Breast epithelium (tissue), 3 donors: ENCODE data around the gene EDA.

Experiments
- POLR2A ChIP-seq: fragments of 450-650 bp; IDR thresholded peaks from one replicate; pipeline ENCODE4 v1.6.1; 2016; ENCODE audit warnings: antibody characterized with exemption, mild to moderate bottlenecking, moderate library complexity
- POLR2AphosphoS5 ChIP-seq, 3 donors: sonication (generic); formaldehyde crosslinking; IDR thresholded peaks; one replicate each; pipeline ENCODE4 v1.6.1; 2017; ENCODE audit warnings: antibody characterized with exemption in 3 of 3
- TF ChIP-seq, protein P1 (sequence below), 3 donors: fragments of 450-650 bp; IDR thresholded peaks; one replicate each; pipeline ENCODE4 v1.5.1; 2016 to 2017; ENCODE audit warnings: antibody characterized with exemption in 3 of 3, mild to moderate bottlenecking in 3 of 3, moderate library complexity in 3 of 3

GRCh38 chrX:69969460-69969859, 353.5 kb downstream of the EDA start:
- TF ChIP-seq, protein P1, sequence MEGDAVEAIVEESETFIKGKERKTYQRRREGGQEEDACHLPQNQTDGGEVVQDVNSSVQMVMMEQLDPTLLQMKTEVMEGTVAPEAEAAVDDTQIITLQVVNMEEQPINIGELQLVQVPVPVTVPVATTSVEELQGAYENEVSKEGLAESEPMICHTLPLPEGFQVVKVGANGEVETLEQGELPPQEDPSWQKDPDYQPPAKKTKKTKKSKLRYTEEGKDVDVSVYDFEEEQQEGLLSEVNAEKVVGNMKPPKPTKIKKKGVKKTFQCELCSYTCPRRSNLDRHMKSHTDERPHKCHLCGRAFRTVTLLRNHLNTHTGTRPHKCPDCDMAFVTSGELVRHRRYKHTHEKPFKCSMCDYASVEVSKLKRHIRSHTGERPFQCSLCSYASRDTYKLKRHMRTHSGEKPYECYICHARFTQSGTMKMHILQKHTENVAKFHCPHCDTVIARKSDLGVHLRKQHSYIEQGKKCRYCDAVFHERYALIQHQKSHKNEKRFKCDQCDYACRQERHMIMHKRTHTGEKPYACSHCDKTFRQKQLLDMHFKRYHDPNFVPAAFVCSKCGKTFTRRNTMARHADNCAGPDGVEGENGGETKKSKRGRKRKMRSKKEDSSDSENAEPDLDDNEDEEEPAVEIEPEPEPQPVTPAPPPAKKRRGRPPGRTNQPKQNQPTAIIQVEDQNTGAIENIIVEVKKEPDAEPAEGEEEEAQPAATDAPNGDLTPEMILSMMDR (IDR thresholded peaks at IDR 0.05), result no peak
- TF ChIP-seq POLR2A (no peak), POLR2AphosphoS5 (IDR thresholded peaks at IDR 0.05) (no peak)
